NCI-H2107 treated with DMSO at 0.1 percent for 48 hours (cell line): ENCODE data around the gene ATP5ME.

Experiments used
- DNase-seq: peaks from one replicate; lab custom pipeline; 2025; ENCODE audit not compliant: unreplicated experiment; lab: John Stamatoyannopoulos, UW

ATP5ME gene

GRCh38 chr4:622996-623913 lies 50.8 kb downstream of the ATP5ME start:
- no peak for DNase-seq
